A172 (cell line): ENCODE results near the gene HOMER1. TPM values are rescaled to one million over a fixed set of nuclear protein-coding genes. Genes with fewer than 3 reads are reported as not detected.
"Not testable (repeated sequence)": the region's sequence is repeated elsewhere in the genome, so short reads cannot be mapped to it uniquely, and the experiment has no call there.

Experiments used
- DNase-seq: peaks from one replicate; pipeline ENCODE4 v3.0.0-alpha.2; 2015; ENCODE audit warnings: low spot score
- total RNA-seq: library from RNA; depleted of rRNA; stranded (reverse); fragments of >200 nt; shearing (Covaris generic); gene quantifications from 2 replicates; pipeline ENCODE4 v1.2.3, GENCODE V29; 2014

HOMER1 gene
- total RNA-seq, 1 experiment from 2014 or later = 11.0 TPM

DNA sequence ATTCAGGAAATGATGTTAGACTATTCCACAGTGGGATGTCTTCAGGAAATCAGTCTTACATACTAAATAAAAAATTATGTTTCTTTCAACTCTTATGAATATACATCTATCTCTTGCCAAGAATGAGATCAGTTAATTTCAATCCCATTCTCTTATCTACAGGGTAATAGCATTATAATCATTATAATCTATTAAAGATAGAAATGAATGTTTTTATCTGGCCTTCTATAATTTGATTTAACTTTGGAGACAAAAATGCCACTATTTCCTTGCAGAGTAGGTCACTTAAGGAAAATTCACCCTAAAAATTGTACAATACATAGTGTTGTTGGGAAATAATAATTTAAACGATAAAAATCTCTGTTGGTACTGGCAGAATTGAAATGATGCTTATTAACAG is 96.4 kb downstream of the HOMER1 start:
- DNase-seq = no peak

DNA sequence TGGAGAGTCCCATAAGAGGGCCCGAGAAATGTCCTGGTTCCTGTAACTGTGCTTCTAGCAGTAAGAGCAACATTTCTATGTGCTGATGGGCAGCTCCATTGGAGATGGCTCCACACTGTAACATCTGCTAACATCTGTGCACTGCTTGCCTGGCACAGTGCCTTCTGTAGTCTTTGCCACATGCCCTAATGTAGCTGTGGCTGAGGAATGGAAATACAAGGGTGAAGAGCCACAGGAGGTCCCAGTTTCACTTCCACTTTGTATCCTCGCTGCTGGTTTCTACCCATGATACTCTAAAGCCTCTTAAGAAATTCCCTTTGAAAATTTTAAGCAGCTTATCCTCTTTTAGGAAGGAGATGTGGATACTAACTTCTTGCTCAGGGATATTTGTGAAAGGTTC is 97.4 kb downstream of the HOMER1 start:
- no peak for DNase-seq

DNA sequence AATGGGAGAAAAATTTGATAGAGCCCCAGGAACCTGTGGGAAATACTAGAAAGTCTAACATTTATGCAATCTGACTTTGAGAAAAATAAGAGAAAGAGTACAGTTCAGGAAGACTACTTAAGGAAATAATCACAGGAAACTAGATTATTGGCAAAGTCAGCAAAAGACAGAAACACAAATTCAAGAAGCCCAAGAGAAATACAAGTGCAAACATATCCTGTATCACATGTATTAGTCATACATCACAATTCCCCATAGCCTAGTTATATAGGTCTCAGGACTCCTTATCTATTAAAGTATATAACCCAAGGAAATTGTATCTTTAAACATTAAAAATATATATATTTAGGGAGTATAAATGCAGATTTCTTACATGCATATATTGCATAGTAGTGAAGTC is 100.8 kb downstream of the HOMER1 start:
- DNase-seq = no peak

DNA sequence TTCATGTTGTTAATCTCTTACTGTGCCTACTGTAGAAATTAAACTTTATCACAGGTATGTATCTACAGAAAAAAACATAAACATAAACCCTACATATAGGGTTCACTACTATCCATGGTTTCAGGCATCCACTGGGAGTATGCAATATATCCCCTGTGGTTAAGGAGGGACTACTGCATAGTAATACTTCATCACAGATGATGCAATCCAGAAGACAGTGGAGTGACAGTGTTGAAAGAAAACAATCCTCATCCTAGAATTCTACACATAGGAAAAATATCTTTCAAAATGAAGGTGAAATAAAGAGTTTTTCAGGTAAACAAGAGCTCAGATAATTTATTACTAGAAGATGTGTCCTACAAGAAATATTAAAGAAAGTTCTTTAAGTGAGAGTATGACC is 105.9 kb downstream of the HOMER1 start:
- no peak for DNase-seq

DNA sequence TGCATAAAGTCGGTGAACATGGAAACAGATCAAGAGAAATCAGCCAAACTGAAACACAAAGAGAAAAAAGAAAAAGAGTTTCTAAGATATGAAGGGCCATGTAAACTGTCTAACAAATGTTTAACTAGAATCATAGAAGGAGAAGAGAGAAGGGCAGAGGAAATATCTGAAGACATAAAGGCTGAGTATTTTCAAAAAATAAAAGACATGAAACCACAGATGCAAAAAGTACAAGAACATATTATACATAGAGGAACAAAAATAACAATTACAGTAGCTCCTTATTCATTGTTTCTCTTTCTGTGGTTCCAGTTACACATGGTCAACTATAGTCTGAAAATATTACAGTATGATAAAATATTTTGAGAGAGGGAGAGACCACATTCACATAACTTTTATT is 106.3 kb downstream of the HOMER1 start:
- no peak for DNase-seq

DNA sequence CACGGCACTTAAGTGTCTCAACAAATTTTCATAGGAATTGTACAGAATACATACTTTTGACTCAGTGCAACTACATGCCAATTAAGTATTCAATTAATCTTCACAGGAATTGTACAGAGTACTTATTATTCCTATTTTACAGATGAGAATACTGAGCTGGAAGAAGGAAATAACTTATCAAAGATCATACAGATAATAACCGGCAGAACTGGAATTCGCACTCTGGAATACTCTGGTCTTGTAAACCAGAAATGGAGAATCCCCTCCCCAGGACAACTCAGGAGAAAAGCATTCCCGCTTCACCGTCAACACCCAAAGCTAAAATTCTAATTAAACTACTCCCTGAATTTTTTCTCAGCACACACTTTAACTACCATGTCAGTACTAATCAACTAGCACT is 112.7 kb downstream of the HOMER1 start:
- no peak for DNase-seq

DNA sequence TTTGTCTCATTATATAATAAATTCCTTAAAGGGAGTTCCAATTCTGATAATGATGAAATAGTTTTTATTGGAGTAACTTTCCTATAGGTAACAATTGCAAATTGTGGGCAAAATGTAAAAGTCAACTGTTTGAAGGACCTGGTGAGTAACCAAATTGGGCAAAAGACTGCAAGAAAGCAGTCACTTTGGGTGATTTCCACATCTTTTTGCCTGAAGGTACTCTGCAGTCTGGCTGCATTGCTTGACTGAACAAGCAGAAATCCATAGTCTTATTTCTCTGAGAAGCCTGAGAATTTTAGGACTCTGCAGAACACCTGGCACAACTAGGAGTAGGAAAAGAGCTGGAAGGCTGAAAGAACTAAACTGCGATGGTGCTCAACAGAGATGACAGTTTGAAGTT is 114.9 kb downstream of the HOMER1 start:
- DNase-seq = no peak

DNA sequence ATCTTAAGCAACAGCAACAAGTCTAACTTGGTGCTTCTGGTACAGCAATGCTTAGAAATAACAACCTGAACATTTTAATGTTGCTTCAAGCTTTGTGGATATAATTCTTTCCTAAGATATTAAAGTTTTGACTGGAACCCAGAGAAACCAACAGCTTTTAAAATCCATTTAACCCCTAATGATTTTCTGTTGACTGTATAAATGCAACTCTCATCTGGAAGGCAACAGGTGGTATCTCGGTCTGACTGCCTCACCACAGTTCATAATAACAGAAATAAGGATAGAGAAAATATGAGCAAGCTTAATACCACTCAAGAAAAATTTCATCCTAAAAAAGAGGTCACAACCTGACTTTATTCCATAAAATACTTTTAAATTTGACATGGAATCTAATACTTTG is 116.9 kb downstream of the HOMER1 start:
- DNase-seq = no peak

DNA sequence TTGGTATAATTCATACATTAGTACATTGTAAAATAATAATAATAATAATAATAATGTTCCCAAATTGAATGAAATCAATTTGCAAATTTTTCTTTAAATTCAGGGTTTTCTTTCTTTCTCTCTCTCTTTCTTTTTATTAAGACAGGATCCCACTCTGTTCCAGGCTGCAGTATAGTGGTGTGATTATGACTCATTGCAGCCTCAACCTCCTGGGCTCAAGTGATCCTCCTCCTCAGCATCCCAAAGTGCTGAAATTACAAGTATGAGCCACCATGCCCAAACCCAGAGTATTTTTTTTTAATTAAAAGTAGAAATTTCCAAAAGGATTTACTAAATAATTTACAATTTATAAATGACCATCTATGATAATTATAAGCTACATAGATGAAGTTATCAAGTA is 117.7 kb downstream of the HOMER1 start:
- no peak for DNase-seq

DNA sequence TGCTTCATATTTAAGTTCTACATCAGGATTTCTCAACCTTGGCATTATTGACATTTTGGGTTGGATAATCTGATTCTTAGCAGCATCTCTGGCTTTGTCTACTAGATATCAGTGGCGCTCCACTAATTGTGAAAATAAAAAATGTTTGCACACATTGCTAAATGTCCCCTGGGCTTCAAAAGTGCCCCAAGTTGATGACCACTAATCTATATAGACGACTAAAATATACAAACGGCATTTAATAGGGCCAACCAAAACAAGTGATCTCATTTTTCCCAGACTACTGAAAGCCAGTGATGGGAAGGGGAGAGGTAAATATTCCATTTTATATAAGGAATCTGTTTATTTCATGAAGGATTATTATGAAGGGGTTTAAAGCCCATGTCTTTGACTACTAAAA is 118.6 kb downstream of the HOMER1 start:
- DNase-seq = no peak

DNA sequence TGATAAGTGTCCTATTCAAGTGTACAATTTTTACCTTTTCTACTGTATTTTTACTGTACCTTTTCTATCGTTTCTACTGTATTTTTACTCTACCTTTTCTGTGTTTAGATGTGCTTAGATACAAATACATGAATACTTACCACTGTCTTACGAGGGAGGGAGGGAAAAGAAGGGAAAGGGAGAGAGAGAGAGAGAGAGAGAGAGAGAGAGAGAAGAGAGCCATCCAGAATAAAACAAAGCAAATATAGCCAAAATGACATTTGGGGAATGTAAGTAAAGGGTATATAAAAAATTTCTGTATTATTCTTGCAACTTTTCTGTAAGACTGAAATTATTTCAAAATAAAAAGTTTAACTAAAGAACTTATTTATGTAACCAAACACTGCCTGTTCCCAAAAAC is 121.2 kb downstream of the HOMER1 start:
- no peak for DNase-seq

DNA sequence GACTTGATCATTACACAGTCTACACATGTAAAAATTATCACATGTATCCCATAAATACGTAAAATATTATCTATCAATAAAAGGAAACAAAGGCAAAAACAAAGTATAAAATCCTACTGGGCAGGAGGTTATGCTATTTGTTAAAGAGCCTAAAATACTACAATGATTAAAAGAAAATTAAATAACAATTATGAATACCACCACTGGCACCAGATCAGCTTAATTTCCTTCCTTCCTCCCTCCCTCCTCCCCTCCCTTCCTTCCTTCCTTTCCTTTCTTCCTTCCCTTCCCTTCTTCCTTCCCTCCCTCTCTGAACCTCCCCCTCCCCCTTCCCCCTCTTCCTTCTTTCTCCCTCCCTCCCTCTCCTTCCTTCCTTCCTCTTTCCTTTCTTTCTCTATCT is 127.3 kb downstream of the HOMER1 start:
- no peak for DNase-seq

DNA sequence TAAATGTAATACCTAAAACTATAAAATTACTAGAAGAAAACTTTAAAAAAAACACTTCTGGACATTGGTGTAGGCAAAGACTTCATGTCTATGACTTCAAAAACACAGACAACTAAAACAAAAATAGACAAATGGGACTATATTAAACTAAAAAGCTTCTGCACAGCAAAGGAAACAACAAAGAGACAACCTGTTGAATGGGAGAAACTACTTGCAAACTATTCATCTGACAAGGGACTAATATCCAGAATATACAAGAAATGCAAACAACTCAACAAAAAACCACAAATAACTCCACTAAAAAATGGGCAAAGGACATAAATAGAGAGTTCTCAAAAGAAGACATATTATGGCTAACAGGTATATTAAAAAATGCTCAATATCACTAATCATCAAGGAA is 128.8 kb downstream of the HOMER1 start:
- not testable (repeated sequence) for DNase-seq

DNA sequence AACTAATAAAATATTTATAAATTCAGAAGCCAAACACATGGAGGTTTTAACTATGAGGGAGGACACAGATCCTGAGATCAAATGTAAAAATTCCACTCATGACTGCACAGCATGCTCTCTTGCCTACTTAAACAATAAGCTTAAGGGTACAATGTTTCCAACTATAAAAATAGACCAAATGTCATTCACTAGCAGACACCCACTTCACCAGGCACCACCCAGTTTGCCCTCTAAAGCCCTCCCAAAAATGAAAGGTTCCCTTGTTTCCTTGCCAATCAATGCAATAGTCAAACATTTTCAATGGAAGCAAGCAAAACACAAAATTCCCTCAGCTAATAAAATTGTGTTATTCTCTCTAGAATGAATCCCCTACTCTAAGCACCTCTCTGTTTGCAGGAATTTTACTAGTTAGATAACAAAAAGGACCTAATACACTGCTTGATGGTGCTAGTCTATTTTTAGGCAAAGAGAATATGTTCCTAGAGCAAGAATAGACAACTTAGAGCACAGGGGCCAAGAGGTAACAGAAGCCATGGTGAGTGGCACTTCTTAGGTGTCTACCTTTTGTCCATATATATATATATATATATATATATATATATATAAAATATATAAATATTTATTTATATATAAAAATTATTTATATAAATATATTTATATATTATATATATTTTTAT is 135.3 kb downstream of the HOMER1 start:
- DNase-seq = no peak

DNA sequence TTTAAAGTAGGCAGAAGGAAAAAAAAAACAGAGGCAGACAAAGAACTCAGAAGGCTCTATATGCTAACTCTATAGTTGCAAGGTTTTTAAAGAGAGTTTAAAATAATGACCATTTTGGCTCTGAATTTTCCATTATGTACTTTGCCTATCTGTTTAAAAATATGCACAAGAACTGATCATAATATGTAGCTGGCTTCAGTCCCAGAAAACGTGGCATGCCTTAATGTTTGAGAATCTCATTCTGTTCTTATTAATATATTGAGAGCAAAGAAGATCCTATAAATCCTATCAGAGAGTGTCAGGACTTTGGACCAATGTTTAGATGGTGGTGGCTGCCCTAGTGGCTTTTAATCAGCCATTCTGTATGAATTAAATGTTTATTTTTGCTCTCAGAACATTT is 156.5 kb downstream of the HOMER1 start:
- DNase-seq = no peak

DNA sequence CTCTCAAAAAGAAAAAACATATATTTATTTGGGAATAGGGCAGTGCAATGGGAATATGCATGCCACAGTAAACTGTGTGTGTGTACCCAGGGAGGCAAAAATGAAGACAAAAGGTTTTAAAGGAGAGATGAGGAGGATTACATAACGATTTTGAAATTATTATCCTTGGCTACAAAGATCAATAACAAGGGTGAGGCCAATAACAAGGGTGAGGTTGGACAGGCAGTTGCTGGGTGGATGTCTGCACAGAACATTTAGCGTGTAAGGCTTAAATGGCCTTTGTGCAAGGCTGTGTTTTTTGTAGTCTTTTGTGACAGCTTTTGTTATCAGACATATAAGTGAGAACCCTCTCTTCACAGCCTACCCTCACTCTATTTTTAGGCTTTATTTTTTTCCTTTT is 164.1 kb downstream of the HOMER1 start:
- no peak for DNase-seq

DNA sequence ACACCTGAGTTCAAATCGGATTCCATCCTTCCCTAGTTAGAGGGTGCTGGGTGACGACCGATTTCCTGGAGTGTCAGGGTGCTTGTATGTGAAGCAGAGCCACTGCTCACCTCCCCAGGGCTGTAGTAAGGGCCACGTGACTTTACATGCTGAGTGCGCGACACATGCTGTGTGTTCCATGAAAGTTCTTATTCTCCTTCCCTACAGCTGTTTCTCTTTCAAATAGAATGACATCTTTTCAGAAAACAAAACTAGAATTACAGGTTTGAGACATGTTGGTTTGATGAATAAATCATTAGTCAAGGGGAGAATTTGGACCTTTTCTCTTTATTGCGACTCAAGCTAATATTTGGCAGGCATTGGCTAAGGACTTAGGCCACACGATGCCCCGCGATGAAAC is 164.9 kb downstream of the HOMER1 start:
- DNase-seq = no peak

DNA sequence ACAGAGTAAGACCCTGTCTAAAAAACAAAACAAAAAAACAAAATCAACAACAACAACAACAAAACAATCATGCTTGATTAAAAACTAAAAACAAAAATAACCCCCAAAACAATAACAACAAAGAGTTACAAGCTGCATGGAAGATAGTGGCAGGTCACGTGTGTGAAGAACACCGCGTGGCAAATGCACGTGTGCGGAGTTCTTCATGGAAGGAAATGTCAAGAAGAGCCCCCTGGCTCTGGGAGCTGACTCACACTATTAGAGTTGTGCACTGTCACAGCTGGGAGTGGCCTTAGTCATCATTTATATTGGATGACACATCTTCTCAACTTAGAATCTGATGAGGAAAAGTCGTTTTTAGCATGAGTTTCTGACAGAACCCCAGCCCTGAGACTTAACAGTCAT is 167.5 kb downstream of the HOMER1 start:
- DNase-seq = peak; percentile 87

DNA sequence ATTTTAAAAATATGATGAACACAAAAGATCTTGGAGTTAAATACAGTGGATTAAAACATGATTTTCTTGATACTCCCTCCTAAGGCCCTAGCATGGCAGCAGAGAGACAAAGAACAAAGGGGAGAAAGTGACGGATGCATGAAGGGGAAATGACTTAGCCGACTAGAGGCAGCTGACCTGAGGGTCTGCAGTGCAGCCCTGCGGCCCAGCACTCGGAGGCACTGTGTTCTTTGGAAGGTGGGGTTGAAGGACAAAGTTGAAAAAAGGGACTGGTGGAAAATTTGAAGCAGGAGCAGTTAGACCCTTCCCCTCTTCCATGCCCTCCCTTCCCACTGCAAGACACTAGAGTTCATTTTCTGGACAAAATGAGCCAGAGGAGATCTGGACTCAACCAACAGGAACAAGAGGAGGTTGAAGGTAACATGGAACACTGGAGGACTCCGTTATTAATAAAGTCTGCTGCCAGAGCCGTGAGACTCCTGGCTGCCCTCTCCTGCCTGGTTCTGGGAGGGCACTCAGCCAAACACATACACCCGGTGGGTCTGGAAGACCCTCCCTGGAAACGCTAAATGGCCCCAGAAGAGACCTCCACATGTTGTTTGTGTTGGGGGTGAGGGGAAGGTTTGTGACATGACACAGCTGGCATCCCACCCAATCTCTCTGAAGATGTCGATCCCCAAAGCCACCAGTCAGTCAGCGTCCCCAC is 179.9 kb downstream of the HOMER1 start:
- DNase-seq = no peak

DNA sequence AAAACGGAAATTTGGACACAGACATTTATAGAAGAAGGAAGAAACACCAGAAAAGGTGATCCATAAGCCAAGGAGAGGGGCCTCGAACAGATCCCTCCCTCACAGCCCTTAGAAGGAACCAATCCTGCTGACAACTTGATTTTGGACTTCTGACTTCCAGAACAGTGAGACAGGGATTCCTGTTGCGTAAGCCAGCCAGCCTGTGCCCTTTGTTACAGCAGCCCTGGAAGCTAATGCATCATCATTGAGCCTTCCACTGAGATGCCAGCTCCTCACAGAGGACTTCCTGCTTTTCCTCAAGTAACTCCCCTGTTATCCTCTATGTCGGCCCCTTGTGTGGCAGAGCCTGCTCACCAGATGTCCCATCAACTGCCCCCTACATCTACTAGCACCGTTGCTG is 183.9 kb downstream of the HOMER1 start:
- DNase-seq = no peak

DNA sequence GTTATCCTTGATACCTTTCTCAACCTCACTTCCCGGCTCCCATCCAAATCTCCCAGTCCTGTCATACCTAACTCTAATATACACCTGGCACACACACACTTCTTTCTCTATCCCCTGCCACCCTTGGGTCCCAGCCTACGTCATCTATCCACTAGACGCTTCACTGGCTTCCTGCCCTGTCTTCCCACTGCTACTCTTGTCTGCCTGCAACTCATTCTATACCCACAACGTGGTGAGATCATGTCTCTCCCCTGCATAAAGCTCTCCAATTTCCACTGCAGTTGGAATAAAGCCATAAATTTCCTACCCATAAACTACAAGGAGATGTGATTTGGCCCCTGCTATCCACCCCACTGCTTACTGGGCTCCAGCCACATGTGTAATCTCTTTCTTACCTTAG is 184.5 kb downstream of the HOMER1 start:
- no peak for DNase-seq
